H1 (cell line): ENCODE measurements around the gene DYRK1A. TPM values are rescaled to one million over a fixed set of nuclear protein-coding genes. Genes with fewer than 3 reads are reported as not detected.

Experiments used
- ATF2 ChIP-seq: IDR thresholded peaks from 2 replicates; pipeline ENCODE4 v1.6.1; 2012; ENCODE audit warnings: low read length, inconsistent platforms
- BCL11A ChIP-seq, 2 experiments: IDR thresholded peaks; one replicate each; pipeline ENCODE4 v1.6.1; 2011; ENCODE audit warnings: low read depth in 2 of 2, low read length in 2 of 2, mild to moderate bottlenecking in 2 of 2
- PHF8 ChIP-seq: fragments of 200-600 bp; sonication (generic); conservative IDR thresholded peaks from 2 replicates; pipeline ENCODE4 v1.7.1; 2012; ENCODE audit warnings: low read depth, mild to moderate bottlenecking, inconsistent platforms, low read length, moderate library complexity
- POLR2AphosphoS5 ChIP-seq: IDR thresholded peaks from 2 replicates; pipeline ENCODE4 v1.6.1; 2011; ENCODE audit warnings: low read depth, low read length
- POU5F1 ChIP-seq: IDR thresholded peaks from 2 replicates; pipeline ENCODE4 v1.6.1; 2011; ENCODE audit warnings: low read depth, mild to moderate bottlenecking, low read length, moderate library complexity
- RNF2 ChIP-seq: fragments of 200-900, 300-1000 bp; sonication (generic); IDR thresholded peaks from 2 replicates; pipeline ENCODE4 v1.7.1; 2016; ENCODE audit warnings: borderline replicate concordance, low read depth, mild to moderate bottlenecking, antibody characterized with exemption, low read length; ENCODE audit not compliant: poor library complexity, severe bottlenecking; ENCODE audit errors: missing control alignments
- SIN3A ChIP-seq, 2 experiments: IDR thresholded peaks in 1 of 2; conservative IDR thresholded peaks in 1 of 2; 2 replicates each; pipeline ENCODE4 v1.6.1; 2011 to 2012; ENCODE audit warnings: low read length in 2 of 2, improper control_type of control experiment in 1 of 2, low read depth in 1 of 2, mild to moderate bottlenecking in 1 of 2
- polyA plus RNA-seq, 7 experiments: library from polyadenylated mRNA; depleted of rRNA in 3 of 7; stranded (reverse) in 5 of 7; unstranded in 2 of 7; fragments of >200 nt in 5 of 7; fragments of 200-250 nt in 2 of 7; gene quantifications; 1 replicate in 5 of 7; 2 replicates in 1 of 7; 4 replicates in 1 of 7; pipeline versions ENCODE4 v1.2.1 to v1.2.3, GENCODE V29; 2011 to 2013; ENCODE audit warnings: missing spikeins in 2 of 7, mixed read lengths in 2 of 7
- total RNA-seq: library from RNA; stranded (reverse); fragmentation: NEBNext Ultra II Directional; extraction: Animal tissue kit (Norgen Biotek cat#: 25700); gene quantifications from 2 replicates; pipeline ENCODE4 v1.2.1, GENCODE V29; 2021
- TF ChIP-seq, protein P1 (sequence below): IDR thresholded peaks from 2 replicates; pipeline ENCODE4 v1.6.1; 2012; ENCODE audit warnings: inconsistent platforms

Gene DYRK1A
- total and polyA plus RNA-seq, 2 of the 8 experiments (the other 6 are each of a cell fraction or from before 2014, with no cell fraction given): 61.1 to 62.2 TPM

- no peak for TF ChIP-seq POU5F1
- no peak for TF ChIP-seq RNF2
- TF ChIP-seq, protein P1, sequence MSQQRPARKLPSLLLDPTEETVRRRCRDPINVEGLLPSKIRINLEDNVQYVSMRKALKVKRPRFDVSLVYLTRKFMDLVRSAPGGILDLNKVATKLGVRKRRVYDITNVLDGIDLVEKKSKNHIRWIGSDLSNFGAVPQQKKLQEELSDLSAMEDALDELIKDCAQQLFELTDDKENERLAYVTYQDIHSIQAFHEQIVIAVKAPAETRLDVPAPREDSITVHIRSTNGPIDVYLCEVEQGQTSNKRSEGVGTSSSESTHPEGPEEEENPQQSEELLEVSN: no peak
- TF ChIP-seq SIN3A (conservative IDR thresholded peaks at IDR 0.05 in 1 of 2, IDR thresholded peaks at IDR 0.05 in 1 of 2; ENCODE audit: low read depth in 1 of 2, low read length in 2 of 2): no peak
- TF ChIP-seq BCL11A (IDR thresholded peaks at IDR 0.05; ENCODE audit: low read depth in 2 of 2, low read length in 2 of 2): no peak
- no peak for TF ChIP-seq PHF8
- TF ChIP-seq ATF2: no peak
- TF ChIP-seq POLR2AphosphoS5: no peak
Observed at GRCh38 chr21:37433456-37433840, 66.9 kb downstream of the DYRK1A start (continued).
